ENCODE data around the gene MGAT5B. TPM values are rescaled to one million over a fixed set of nuclear protein-coding genes. Genes with fewer than 3 reads are reported as not detected.

Gene MGAT5B
- total and polyA plus RNA-seq, 2 of the 13 experiments (the other 11 are each of a cell fraction or from before 2014, with no cell fraction given) = 0.07 to 0.13 TPM

DNA sequence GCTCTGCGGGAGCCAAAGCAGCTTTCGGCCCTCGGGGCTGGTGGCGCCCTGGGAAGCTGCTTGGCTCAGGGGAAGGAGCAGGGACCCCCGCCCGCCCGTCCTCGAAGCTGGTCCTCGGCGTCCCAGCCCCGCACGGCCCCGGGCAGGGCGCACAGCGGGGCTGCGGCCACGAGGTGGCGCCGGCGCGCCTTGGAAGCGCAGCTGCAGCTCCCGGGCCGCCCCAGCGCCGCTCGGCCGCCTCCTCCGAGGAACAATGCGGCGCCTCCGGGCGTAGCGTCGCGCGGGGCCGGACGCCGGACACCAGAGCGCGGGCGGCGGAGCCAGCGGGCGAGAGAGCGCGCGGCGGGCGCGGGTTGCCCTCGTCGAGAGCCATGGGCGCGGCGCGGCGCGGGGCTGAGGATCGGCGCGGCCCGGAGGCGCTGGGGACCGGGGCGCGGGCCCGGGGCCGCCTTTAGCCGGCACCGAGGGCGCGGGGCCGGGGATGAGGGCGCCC lies at the start of gene MGAT5B (continued):
- TF ChIP-seq TFE3 (CRISPR knock-in tag; IDR thresholded peaks at IDR 0.05) (no peak), ZSCAN9 (CRISPR knock-in tag; IDR thresholded peaks at IDR 0.05; ENCODE audit: borderline replicate concordance) (no peak), ZNF558 (CRISPR knock-in tag; IDR thresholded peaks at IDR 0.05; ENCODE audit: borderline replicate concordance) (no peak), KDM1A (CRISPR knock-in tag; IDR thresholded peaks at IDR 0.05) (no peak), HNRNPH1 (optimal IDR thresholded peaks at IDR 0.05; ENCODE audit: low read depth, low read length) (no peak)
- TF ChIP-seq, protein P1, sequence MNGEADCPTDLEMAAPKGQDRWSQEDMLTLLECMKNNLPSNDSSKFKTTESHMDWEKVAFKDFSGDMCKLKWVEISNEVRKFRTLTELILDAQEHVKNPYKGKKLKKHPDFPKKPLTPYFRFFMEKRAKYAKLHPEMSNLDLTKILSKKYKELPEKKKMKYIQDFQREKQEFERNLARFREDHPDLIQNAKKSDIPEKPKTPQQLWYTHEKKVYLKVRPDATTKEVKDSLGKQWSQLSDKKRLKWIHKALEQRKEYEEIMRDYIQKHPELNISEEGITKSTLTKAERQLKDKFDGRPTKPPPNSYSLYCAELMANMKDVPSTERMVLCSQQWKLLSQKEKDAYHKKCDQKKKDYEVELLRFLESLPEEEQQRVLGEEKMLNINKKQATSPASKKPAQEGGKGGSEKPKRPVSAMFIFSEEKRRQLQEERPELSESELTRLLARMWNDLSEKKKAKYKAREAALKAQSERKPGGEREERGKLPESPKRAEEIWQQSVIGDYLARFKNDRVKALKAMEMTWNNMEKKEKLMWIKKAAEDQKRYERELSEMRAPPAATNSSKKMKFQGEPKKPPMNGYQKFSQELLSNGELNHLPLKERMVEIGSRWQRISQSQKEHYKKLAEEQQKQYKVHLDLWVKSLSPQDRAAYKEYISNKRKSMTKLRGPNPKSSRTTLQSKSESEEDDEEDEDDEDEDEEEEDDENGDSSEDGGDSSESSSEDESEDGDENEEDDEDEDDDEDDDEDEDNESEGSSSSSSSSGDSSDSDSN (CRISPR knock-in tag; IDR thresholded peaks at IDR 0.05) = peak; percentile 85; the same call in 1 of the 2 replicates

DNA sequence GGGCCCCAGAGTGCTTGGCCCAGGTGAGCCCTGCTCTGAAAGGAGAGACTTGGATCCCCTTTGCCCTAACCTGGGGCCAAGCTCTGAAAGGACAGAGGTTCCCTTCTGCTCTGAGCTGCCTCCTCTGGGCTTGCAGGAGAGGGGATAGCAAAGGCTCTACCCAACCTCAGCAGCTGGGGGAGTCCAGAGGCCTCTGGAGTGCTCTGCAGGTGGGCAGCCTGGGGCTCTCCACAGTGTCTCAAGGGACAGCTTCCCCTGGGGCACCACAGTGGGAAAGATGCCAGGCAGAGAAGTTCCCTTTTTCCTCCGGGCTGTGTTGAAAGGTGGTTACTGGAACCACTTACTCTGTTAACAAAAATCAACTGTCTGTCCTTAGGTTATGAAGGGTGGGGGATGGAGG lies 48.2 kb upstream of the MGAT5B start:
- no peak overlapping the region for H3K27ac ChIP-seq (ENCODE audit: extremely low read length, insufficient read depth, low read length)
- H3K27me3 ChIP-seq (ENCODE audit: control insufficient read depth in 1 of 2, insufficient read depth in 2 of 2, low read length in 2 of 2) = peaks cover 7 to 42% of the 10 kb centered on the region in 2 experiments
- no peak; the same call in 2 of the 3 replicates for ATAC-seq
- no peak for FAIRE-seq
- no peaks in the 10 kb centered on the region for H3K9me3 ChIP-seq (ENCODE audit: low read length)
- ChIA-PET CTCF (ENCODE audit: low intra/inter-chr PET ratio, low total read pairs) (no interaction called here), POLR2A (no interaction called here)
- BruUV-seq (replicated peaks) = no TSS peak
- no peak overlapping the region for H3K9ac ChIP-seq (ENCODE audit: insufficient read depth, low read depth, low read length)
- WGBS (ENCODE audit: low lambda C conversion rate) = 15% methylated on average over 1 of the region's 1 CpG
- no peak overlapping the region for H2AFZ ChIP-seq (ENCODE audit: low read length)
- in situ Hi-C loops (cut with HindIII; ENCODE audit: extremely low pct_ligation_motif_present, low pct_unique_long_range_greater_than_20kb) (loop anchor here (10.0 kb wide), 1 partner anchor 245 kb away; no protein-coding TSS in a partner anchor), intact Hi-C loops (cut with micrococcal nuclease; ENCODE audit: unreplicated experiment) (no loop called here)
- TF ChIP-seq ZNF563 (CRISPR knock-in tag; IDR thresholded peaks at IDR 0.05) = no peak
- DNase-seq (ENCODE audit: low spot score) = no peak
- H3K4me3 ChIP-seq (replicated peaks in 1 of 3; ENCODE audit: insufficient read depth in 1 of 3, low read depth in 2 of 3, low read length in 3 of 3) = no peak overlapping the region
- H3K79me2 ChIP-seq (ENCODE audit: insufficient read depth, low read length) = no peaks in the 10 kb centered on the region
- H4K20me1 ChIP-seq (ENCODE audit: insufficient read depth, low read length) = no peaks in the 10 kb centered on the region
- H3K4me2 ChIP-seq (ENCODE audit: low read depth, low read length) = no peak overlapping the region
- no peaks in the 10 kb centered on the region for H3K36me3 ChIP-seq (replicated peaks in 1 of 2; ENCODE audit: control insufficient read depth in 1 of 2, insufficient read depth in 2 of 2, low read length in 2 of 2)
- H3K4me1 ChIP-seq (ENCODE audit: insufficient read depth, low read length) = no peaks in the 10 kb centered on the region

Measured in HepG2 (cell line).